Uterus (tissue), 2 donors: ENCODE data around the gene SMTNL1.

ENCODE experiments used
- CTCF ChIP-seq, 4 experiments: fragments of 200-600 bp in 2 of 4; fragments of 450-650 bp in 2 of 4; sonication (generic) in 2 of 4; IDR thresholded peaks; one replicate each; pipeline ENCODE4 v1.5.1; 2016 to 2019; ENCODE audit warnings: antibody characterized with exemption in 4 of 4, mild to moderate bottlenecking in 2 of 4, moderate library complexity in 1 of 4
- POLR2A ChIP-seq, 2 donors: fragments of 450-650 bp; IDR thresholded peaks; one replicate each; pipeline ENCODE4 v1.6.1; 2016; ENCODE audit warnings: antibody characterized with exemption in 2 of 2, mild to moderate bottlenecking in 1 of 2, moderate library complexity in 1 of 2

- TF ChIP-seq CTCF (IDR thresholded peaks at IDR 0.05) (no peak), POLR2A (IDR thresholded peaks at IDR 0.05) (no peak)
Observed at GRCh38 chr11:57597461-57597915, 60.1 kb downstream of the SMTNL1 start, which contains the start of gene SERPING1.
